GM13977 (cell line): ENCODE data around the gene CLDN34.

ENCODE experiments used
- DNase-seq: peaks from one replicate; pipeline ENCODE4 v3.0.0; 2012; ENCODE audit warnings: low spot score
- CTCF ChIP-seq: IDR thresholded peaks from 2 replicates; pipeline ENCODE4 v1.5.1; 2012; ENCODE audit warnings: mild to moderate bottlenecking, control low read depth; ENCODE audit not compliant: insufficient read depth; ENCODE audit errors: extremely low read depth, missing control alignments
- in situ Hi-C: fragments of 300-500 bp; cut with MboI; formaldehyde crosslinking; loops from one replicate; pipeline ENCODE4 v1.12.0; 2022; ENCODE audit warnings: low sequenced_read_pairs, low pct_unique_long_range_greater_than_20kb, mixed read lengths, inconsistent platforms; ENCODE audit not compliant: unreplicated experiment

CLDN34 gene

GRCh38 chrX:10015355-10015722 is 48.2 kb downstream of the CLDN34 start:
- in situ Hi-C loops: no loop called here

GRCh38 chrX:10015723-10016518 is 48.8 kb downstream of the CLDN34 start:
- peak; percentile 45 for DNase-seq
- peak; percentile 28 for TF ChIP-seq CTCF
- in situ Hi-C loops: no loop called here

More at GRCh38 chrX:10015355-10015722, 48.2 kb downstream of the CLDN34 start:
- no peak for DNase-seq
- no peak for TF ChIP-seq CTCF

DNA sequence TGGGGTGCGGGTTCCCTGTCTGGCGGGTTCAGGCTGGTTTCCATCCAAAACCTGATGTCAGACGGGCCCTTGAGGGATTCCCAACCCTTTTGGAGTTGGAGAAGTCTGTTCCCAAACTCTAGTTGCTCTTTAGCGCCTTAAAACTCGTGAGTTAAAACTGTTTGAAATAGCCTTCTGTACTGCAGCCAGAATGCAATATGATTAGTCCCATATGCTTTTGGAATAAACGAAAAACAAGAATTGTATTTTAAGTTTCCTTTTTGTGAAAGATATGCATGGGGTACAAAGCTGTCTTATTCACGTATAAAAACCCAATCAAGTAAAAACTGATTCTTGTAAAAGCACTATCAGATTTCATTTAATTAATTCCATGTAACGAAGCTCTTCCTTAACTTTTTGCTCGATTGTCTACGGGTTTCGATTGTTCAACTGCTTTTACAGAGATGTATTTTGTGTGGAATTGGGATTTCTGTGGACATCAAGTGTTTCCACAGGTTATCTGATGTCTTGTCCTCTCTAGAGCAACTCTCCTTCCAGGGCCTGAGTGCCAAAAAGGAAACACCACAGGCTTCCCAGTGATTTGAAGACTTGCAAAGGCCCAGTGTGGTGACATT is 49.5 kb downstream of the CLDN34 start:
- TF ChIP-seq CTCF: no peak
- DNase-seq: no peak
- in situ Hi-C loops: no loop called here

GRCh38 chrX:10017872-10018271 is 50.7 kb downstream of the CLDN34 start:
- no peak for DNase-seq
- in situ Hi-C loops: no loop called here
- no peak for TF ChIP-seq CTCF
